GM13977 (cell line): ENCODE data around the gene COL6A1.

Experiments
- DNase-seq: peaks from one replicate; pipeline ENCODE4 v3.0.0; 2012; ENCODE audit warnings: low spot score
- CTCF ChIP-seq: IDR thresholded peaks from 2 replicates; pipeline ENCODE4 v1.5.1; 2012; ENCODE audit warnings: mild to moderate bottlenecking, control low read depth; ENCODE audit not compliant: insufficient read depth; ENCODE audit errors: extremely low read depth, missing control alignments
- in situ Hi-C: fragments of 300-500 bp; cut with MboI; formaldehyde crosslinking; loops from one replicate; pipeline ENCODE4 v1.12.0; 2022; ENCODE audit warnings: low sequenced_read_pairs, low pct_unique_long_range_greater_than_20kb, mixed read lengths, inconsistent platforms; ENCODE audit not compliant: unreplicated experiment

Gene COL6A1

GRCh38 chr21:45991606-45992300 is 10.2 kb downstream of the COL6A1 start:
- no peak for TF ChIP-seq CTCF
- in situ Hi-C loops: no loop called here
- DNase-seq: no peak

GRCh38 chr21:45992301-45993209 is 11.0 kb downstream of the COL6A1 start:
- TF ChIP-seq CTCF: no peak
- no peak for DNase-seq
- in situ Hi-C loops: no loop called here

GRCh38 chr21:45993210-45994085 is 11.9 kb downstream of the COL6A1 start:
- DNase-seq: no peak
- in situ Hi-C loops: no loop called here

GRCh38 chr21:45994086-45994661 is 12.6 kb downstream of the COL6A1 start:
- in situ Hi-C loops: no loop called here
- TF ChIP-seq CTCF: no peak
- DNase-seq: no peak

More at GRCh38 chr21:45993210-45994085, 11.9 kb downstream of the COL6A1 start:
- TF ChIP-seq CTCF: no peak

- no peak for DNase-seq
- no peak for TF ChIP-seq CTCF
- in situ Hi-C loops: no loop called here
These were observed 13.5 kb downstream of the COL6A1 start for GRCh38 chr21:45994759-45995685.
